Common myeloid progenitor, CD34-positive (primary cell): Measurements from ENCODE around the gene SEZ6.

ENCODE experiments used
- CTCF ChIA-PET: fragments of 350-600 bp; sonication (Branson Sonifier 250); formaldehyde crosslinking; loops from one replicate; lab custom pipeline; 2021; ENCODE audit warnings: antibody characterized with exemption; lab: Charles Lee
- POLR2A ChIA-PET: fragments of 350-600 bp; sonication (Branson Sonifier 250); formaldehyde crosslinking; loops from one replicate; lab custom pipeline; 2021; ENCODE audit warnings: antibody characterized with exemption; lab: Charles Lee
- DNase-seq, 3 donors: peaks; one replicate each; pipeline versions ENCODE4 v3.0.0 to v3.0.0-alpha.2; 2013
- H3K27ac ChIP-seq, 2 experiments: 1 replicate in 1 of 2; 2 replicates in 1 of 2; pipeline ENCODE4 v1.7.0; 2013; ENCODE audit warnings: inconsistent platforms in 2 of 2, low read length in 2 of 2, mild to moderate bottlenecking in 2 of 2, low read depth in 1 of 2, moderate library complexity in 1 of 2; ENCODE audit not compliant: severe bottlenecking in 2 of 2, insufficient read depth in 1 of 2, poor library complexity in 1 of 2
- H3K27me3 ChIP-seq, 5 experiments: replicated peaks in 2 of 5; 1 replicate in 3 of 5; 2 replicates in 2 of 5; pipeline versions ENCODE4 v1.6.1 to v1.7.0; 2013; ENCODE audit warnings: low read length in 4 of 5, mild to moderate bottlenecking in 2 of 5, moderate library complexity in 2 of 5, inconsistent platforms in 1 of 5; ENCODE audit not compliant: insufficient read depth in 5 of 5, control insufficient read depth in 4 of 5
- H3K36me3 ChIP-seq, 4 experiments: 1 replicate in 2 of 4; 2 replicates in 2 of 4; pipeline versions ENCODE4 v1.6.1 to v1.7.0; 2013; ENCODE audit warnings: low read length in 3 of 4, control low read depth in 1 of 4, mild to moderate bottlenecking in 1 of 4; ENCODE audit not compliant: control insufficient read depth in 4 of 4, insufficient read depth in 4 of 4
- H3K4me1 ChIP-seq, 4 experiments: 1 replicate in 3 of 4; 2 replicates in 1 of 4; pipeline versions ENCODE4 v1.6.1 to v1.7.1; 2013; ENCODE audit warnings: low read length in 3 of 4, mild to moderate bottlenecking in 3 of 4, control low read depth in 1 of 4, inconsistent platforms in 1 of 4, moderate library complexity in 1 of 4; ENCODE audit not compliant: control insufficient read depth in 4 of 4, insufficient read depth in 4 of 4; ENCODE audit errors: control extremely low read depth in 1 of 4
- H3K4me3 ChIP-seq, 7 experiments: 1 replicate in 4 of 7; 2 replicates in 3 of 7; pipeline versions ENCODE4 v1.5.1 to v1.7.0; 2013; ENCODE audit warnings: mild to moderate bottlenecking in 7 of 7, low read length in 6 of 7, moderate library complexity in 6 of 7, inconsistent platforms in 2 of 7, low read depth in 2 of 7, control low read depth in 1 of 7; ENCODE audit not compliant: insufficient read depth in 4 of 7, control insufficient read depth in 1 of 7; ENCODE audit errors: extremely low read depth in 1 of 7
- H3K9me3 ChIP-seq, 5 experiments: 1 replicate in 4 of 5; 2 replicates in 1 of 5; pipeline versions ENCODE4 v1.6.1 to v1.7.1; 2013; ENCODE audit warnings: low read length in 4 of 5, mild to moderate bottlenecking in 2 of 5, inconsistent platforms in 1 of 5, low read depth in 1 of 5, moderate library complexity in 1 of 5; ENCODE audit not compliant: control insufficient read depth in 4 of 5, insufficient read depth in 2 of 5; ENCODE audit errors: control extremely low read depth in 1 of 5
- WGBS: methylation state at CpG from one replicate; pipeline ENCODE4 v1.1.5; 2013; ENCODE audit not compliant: insufficient coverage; 5-methylcytosine and 5-hydroxymethylcytosine counted together

Gene SEZ6

DNA sequence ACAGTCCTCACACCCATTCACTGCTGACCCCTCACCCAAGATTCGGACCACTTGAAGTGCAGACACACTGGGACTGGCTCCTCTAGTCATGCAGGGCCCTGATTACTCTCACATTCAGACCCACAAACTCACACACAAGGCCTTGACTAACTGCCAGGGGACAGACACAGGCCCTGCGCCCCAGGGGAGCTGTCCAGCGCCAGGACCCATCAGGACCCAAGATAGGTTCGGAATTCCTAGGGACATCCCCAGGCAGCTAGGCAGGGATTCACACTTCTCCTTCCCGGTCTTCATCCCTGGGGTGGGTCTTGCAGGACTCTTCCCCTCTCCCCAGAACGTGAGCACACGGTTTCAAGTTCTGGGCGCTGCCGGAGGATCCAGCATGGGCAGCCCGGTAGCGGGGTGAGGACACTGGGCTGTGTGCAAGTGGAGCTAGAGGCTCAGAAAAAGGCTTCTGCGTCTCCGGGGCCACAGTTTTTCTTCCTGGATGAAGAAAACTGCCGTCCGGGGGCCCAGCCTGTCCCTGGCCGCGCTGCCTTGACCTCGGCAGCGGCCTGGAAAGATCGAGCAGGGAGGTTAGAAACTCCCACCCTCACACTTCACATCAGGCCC lies 1.6 kb downstream of the SEZ6 start:
- H3K27me3 ChIP-seq: peaks cover 4 to 80% (median 27%) of the 10 kb centered on the region in 5 experiments
- no peaks in the 10 kb centered on the region for H3K36me3 ChIP-seq
- DNase-seq: peak in 1 of 3 donors; percentile 19
- ChIA-PET POLR2A (no interaction called here), CTCF (interaction anchor here (1.5 kb wide), 1 partner anchor 107 kb away, joined by 4 read pairs; no protein-coding TSS in a partner anchor)
- H3K27ac ChIP-seq: no peak overlapping the region
- peaks cover 0 to 2% (median 1%) of the 10 kb centered on the region in 4 experiments for H3K4me1 ChIP-seq
- H3K9me3 ChIP-seq: peaks cover 0 to 2% (median 0%) of the 10 kb centered on the region in 5 experiments
- H3K4me3 ChIP-seq: no peak overlapping the region
- WGBS: 53% methylated on average over 18 of the region's 20 CpGs

- ChIA-PET POLR2A (no interaction called here), CTCF (interaction anchor here (0.8 kb wide), 1 partner anchor 37 kb away, joined by 3 read pairs; no protein-coding TSS in a partner anchor)
- peaks cover 0 to 2% (median 1%) of the 10 kb centered on the region in 4 experiments for H3K4me1 ChIP-seq
- H3K27ac ChIP-seq: no peak overlapping the region
- no peak for DNase-seq
- peaks cover 0 to 2% (median 0%) of the 10 kb centered on the region in 5 experiments for H3K9me3 ChIP-seq
- WGBS: 70% methylated on average over 12 of the region's 12 CpGs
- H3K27me3 ChIP-seq: peaks cover 2 to 82% (median 27%) of the 10 kb centered on the region in 5 experiments
- H3K4me3 ChIP-seq: no peak overlapping the region
- H3K36me3 ChIP-seq: no peaks in the 10 kb centered on the region
Measured at GRCh38 chr17:29003289-29003688, 2.5 kb downstream of the SEZ6 start.

GRCh38 chr17:29002811-29003210 lies 3.0 kb downstream of the SEZ6 start:
- Histone ChIP-seq H3K27me3 (peaks cover 2 to 82% (median 27%) of the 10 kb centered on the region in 5 experiments), H3K4me3 (no peak overlapping the region), H3K27ac (no peak overlapping the region), H3K9me3 (peaks cover 0 to 2% (median 0%) of the 10 kb centered on the region in 5 experiments), H3K36me3 (no peaks in the 10 kb centered on the region), H3K4me1 (peaks cover 0 to 2% (median 1%) of the 10 kb centered on the region in 4 experiments)
- no peak for DNase-seq
- ChIA-PET CTCF (interaction anchor here (0.8 to 2.3 kb wide), 2 partner anchors 37 kb away, joined by 3 to 5 read pairs; no protein-coding TSS in a partner anchor), POLR2A (interaction anchor here (0.8 kb wide), 1 partner anchor 41 kb away, joined by 3 read pairs; no protein-coding TSS in a partner anchor)
- 46% methylated on average over 3 of the region's 4 CpGs for WGBS

DNA sequence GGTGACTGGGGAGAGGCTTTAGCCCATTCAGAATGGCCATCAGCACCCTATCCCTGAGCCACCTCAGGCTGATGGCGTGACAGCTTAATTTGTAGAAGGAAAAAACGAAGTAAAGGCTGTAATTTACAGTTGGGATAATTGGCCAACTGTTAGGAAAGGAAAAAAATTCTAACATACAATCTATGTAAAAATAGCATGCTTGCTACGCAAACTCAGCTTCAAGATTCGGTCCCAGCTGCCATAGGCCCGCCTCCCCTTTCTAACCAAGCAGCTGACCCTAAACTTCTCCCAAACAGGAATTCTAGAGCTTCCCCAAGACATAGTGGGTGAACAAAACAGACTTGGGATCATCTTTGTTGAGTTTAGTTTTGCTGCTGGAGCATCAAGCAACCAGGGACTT lies 4.9 kb downstream of the SEZ6 start:
- no peaks in the 10 kb centered on the region for H3K36me3 ChIP-seq
- no peak for DNase-seq
- no peak overlapping the region for H3K27ac ChIP-seq
- peaks cover 0 to 2% (median under 1%) of the 10 kb centered on the region in 4 experiments for H3K4me1 ChIP-seq
- 94% methylated on average over 3 of the region's 5 CpGs for WGBS
- CTCF ChIA-PET: interaction anchor here (1.0 to 2.3 kb wide), 4 partner anchors 18 to 48 kb away, joined by 3 to 5 read pairs (median 4); no protein-coding TSS in a partner anchor
- POLR2A ChIA-PET: no interaction called here
- no peak overlapping the region for H3K4me3 ChIP-seq
- peaks cover 0 to 2% (median 0%) of the 10 kb centered on the region in 5 experiments for H3K9me3 ChIP-seq
- H3K27me3 ChIP-seq: peaks cover 0 to 75% (median 22%) of the 10 kb centered on the region in 5 experiments

GRCh38 chr17:28999206-28999605 lies 6.6 kb downstream of the SEZ6 start:
- ChIA-PET POLR2A (no interaction called here), CTCF (interaction anchor here (1.0 kb wide), 1 partner anchor 13 kb away, joined by 3 read pairs; no protein-coding TSS in a partner anchor)
- 57% methylated on average over 4 of the region's 5 CpGs for WGBS
- no peak for DNase-seq
- Histone ChIP-seq H3K9me3 (no peaks in the 10 kb centered on the region), H3K27ac (no peak overlapping the region), H3K4me3 (no peak overlapping the region), H3K4me1 (no peaks in the 10 kb centered on the region), H3K27me3 (peaks cover 0 to 58% (median 22%) of the 10 kb centered on the region in 5 experiments), H3K36me3 (no peaks in the 10 kb centered on the region)

DNA sequence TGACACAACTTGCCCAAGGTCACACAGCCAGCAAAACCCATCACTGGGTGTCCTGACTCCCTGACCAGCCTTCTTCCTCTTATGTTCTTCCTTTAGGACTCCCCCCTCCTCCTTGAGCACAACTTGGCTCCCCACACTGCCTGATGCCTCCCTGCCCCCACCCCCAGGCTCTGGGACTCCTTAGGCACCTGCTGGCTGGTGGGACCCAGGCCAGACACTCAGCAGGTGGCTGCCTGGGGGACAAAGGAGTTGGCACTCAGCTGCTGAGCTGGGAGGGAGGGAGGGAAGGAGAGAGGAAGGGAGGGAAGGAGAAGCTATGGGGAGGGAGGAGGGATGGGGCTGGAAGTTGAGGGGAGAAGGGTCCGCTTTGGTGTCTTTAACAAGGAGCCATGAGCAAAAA lies 8.0 kb downstream of the SEZ6 start:
- CTCF ChIA-PET: no interaction called here
- Histone ChIP-seq H3K4me3 (no peak overlapping the region), H3K9me3 (no peaks in the 10 kb centered on the region), H3K27me3 (peaks cover 0 to 44% (median 15%) of the 10 kb centered on the region in 5 experiments), H3K36me3 (no peaks in the 10 kb centered on the region), H3K27ac (no peak overlapping the region), H3K4me1 (no peaks in the 10 kb centered on the region)
- no peak for DNase-seq
- WGBS: 100% methylated on average over 1 of the region's 1 CpG
- POLR2A ChIA-PET: no interaction called here

DNA sequence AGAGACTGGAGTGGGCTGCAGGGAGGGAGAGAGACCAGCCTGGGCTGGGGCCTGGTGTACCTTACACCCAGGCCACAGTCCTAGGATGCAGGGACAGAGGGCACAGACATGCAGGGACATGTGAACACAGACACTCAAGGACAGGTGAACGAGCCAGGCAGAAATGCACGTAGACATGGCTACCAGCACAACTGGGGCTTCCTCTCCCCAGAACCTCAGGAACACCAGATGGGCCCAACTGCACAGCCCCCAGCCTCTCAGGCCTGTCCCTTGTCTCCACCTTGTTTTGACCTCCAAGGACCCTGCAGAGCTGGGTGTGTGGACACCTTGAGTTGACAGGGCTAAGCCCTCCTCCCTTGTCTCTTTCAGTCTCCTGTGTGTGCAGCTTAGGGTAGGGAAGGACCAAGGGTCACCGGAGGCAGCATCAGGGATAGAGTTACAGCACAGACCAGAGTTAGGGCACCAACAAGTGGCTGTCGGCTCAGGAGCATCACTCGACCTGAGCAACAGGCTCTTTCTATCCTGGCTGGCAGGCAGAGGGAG lies 9.2 kb downstream of the SEZ6 start:
- no peak overlapping the region for H3K27ac ChIP-seq
- no peak for DNase-seq
- H3K4me1 ChIP-seq: no peaks in the 10 kb centered on the region
- H3K36me3 ChIP-seq: no peaks in the 10 kb centered on the region
- ChIA-PET POLR2A (no interaction called here), CTCF (interaction anchor here (1.0 to 1.9 kb wide), 3 partner anchors 12 to 119 kb away, joined by 3 to 8 read pairs (median 6); no protein-coding TSS in a partner anchor)
- H3K27me3 ChIP-seq: peaks cover 0 to 35% (median 15%) of the 10 kb centered on the region in 5 experiments
- H3K4me3 ChIP-seq: no peak overlapping the region
- no peaks in the 10 kb centered on the region for H3K9me3 ChIP-seq
- WGBS: 72% methylated on average over 4 of the region's 5 CpGs
